Astrocyte (in vitro differentiated cells and primary cell): ENCODE measurements around the gene PADI6.

Experiments
- CTCF ChIP-seq: IDR thresholded peaks from 2 replicates; pipeline ENCODE4 v1.5.1; 2011; ENCODE audit warnings: low read depth, mild to moderate bottlenecking, inconsistent platforms, low read length, moderate library complexity; ENCODE audit not compliant: insufficient read depth
- EZH2 ChIP-seq: IDR thresholded peaks from 2 replicates; pipeline ENCODE4 v1.6.1; 2012; ENCODE audit warnings: mild to moderate bottlenecking, low read length, inconsistent platforms; ENCODE audit not compliant: insufficient read depth

- TF ChIP-seq CTCF (no peak), EZH2 (no peak)
Measured at GRCh38 chr1:17339521-17339920, 32.5 kb upstream of the PADI6 start.
